B cell (primary cell): ENCODE data around the gene HACD2.

ENCODE experiments used
- EZH2 ChIP-seq: IDR thresholded peaks from 2 replicates; pipeline ENCODE4 v1.6.1; 2012; ENCODE audit warnings: borderline replicate concordance, low read depth, mild to moderate bottlenecking, moderate library complexity, low read length; ENCODE audit not compliant: insufficient read depth, poor library complexity, severe bottlenecking
- TF ChIP-seq, protein P1 (sequence below): fragments of 200-600 bp; IDR thresholded peaks from one replicate; pipeline ENCODE4 v1.8.0; 2022; ENCODE audit warnings: antibody characterized with exemption, mild to moderate bottlenecking

DNA sequence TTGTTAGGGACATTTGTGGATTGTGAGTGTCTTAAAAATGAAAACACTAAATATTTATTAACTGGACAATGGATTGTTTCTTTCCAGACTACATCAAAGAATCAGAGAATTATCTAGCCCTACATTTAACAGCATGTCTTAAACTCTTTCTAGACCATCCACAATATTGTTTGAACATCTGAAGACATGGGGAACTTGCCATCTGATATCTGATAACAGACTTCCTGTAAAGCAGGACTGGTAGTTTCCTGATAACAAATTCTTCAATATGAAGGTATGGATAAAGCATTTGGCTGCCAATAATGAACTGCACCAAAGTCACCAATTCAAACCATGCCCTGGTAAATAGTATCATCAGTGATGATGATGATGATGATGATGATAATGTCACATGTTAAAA is 26.2 kb upstream of the HACD2 start:
- TF ChIP-seq, protein P1, sequence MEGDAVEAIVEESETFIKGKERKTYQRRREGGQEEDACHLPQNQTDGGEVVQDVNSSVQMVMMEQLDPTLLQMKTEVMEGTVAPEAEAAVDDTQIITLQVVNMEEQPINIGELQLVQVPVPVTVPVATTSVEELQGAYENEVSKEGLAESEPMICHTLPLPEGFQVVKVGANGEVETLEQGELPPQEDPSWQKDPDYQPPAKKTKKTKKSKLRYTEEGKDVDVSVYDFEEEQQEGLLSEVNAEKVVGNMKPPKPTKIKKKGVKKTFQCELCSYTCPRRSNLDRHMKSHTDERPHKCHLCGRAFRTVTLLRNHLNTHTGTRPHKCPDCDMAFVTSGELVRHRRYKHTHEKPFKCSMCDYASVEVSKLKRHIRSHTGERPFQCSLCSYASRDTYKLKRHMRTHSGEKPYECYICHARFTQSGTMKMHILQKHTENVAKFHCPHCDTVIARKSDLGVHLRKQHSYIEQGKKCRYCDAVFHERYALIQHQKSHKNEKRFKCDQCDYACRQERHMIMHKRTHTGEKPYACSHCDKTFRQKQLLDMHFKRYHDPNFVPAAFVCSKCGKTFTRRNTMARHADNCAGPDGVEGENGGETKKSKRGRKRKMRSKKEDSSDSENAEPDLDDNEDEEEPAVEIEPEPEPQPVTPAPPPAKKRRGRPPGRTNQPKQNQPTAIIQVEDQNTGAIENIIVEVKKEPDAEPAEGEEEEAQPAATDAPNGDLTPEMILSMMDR, result no peak
- no peak for TF ChIP-seq EZH2
